ENCODE results near the gene STPG1.

STPG1 gene

GRCh38 chr1:24319312-24319863 is 94.2 kb downstream of the STPG1 start, which contains the start of gene GRHL3:
TSS of gene GRHL3 (plus strand) at chr1:24319357. CDS start at chr1:24319552, 195 bp downstream.
- peak; percentile 89 for DNase-seq (ENCODE audit: low spot score)
- Histone ChIP-seq H3K9me3 (ENCODE audit: severe bottlenecking) (no peaks in the 10 kb centered on the region), H3K27me3 (ENCODE audit: insufficient read depth, poor library complexity, severe bottlenecking) (no peaks in the 10 kb centered on the region), H3K4me3 (ENCODE audit: severe bottlenecking) (peak within 1 kb of the TSS; percentile 24), H3K4me1 (ENCODE audit: insufficient read depth, poor library complexity, severe bottlenecking) (peaks cover 69% of the 10 kb centered on the region), H3K27ac (ENCODE audit: poor library complexity, severe bottlenecking) (peak within 1 kb of the TSS; percentile 89), H3K36me3 (ENCODE audit: low read depth) (no peaks in the 10 kb centered on the region)
- peak; percentile 59 for ATAC-seq (ENCODE audit: low read depth)
- no peak for TF ChIP-seq CTCF (IDR thresholded peaks at IDR 0.05; ENCODE audit: poor library complexity, severe bottlenecking)

GRCh38 chr1:24318615-24319311 is 94.8 kb downstream of the STPG1 start:
- Histone ChIP-seq H3K36me3 (ENCODE audit: low read depth) (no peaks in the 10 kb centered on the region), H3K9me3 (ENCODE audit: severe bottlenecking) (no peaks in the 10 kb centered on the region), H3K27me3 (ENCODE audit: insufficient read depth, poor library complexity, severe bottlenecking) (no peaks in the 10 kb centered on the region), H3K4me1 (ENCODE audit: insufficient read depth, poor library complexity, severe bottlenecking) (peaks cover 69% of the 10 kb centered on the region), H3K4me3 (ENCODE audit: severe bottlenecking) (peak overlapping the region; percentile 24), H3K27ac (ENCODE audit: poor library complexity, severe bottlenecking) (peak overlapping the region; percentile 89)
- DNase-seq (ENCODE audit: low spot score) (no peak), ATAC-seq (ENCODE audit: low read depth) (no peak)
- no peak for TF ChIP-seq CTCF (IDR thresholded peaks at IDR 0.05; ENCODE audit: poor library complexity, severe bottlenecking)

GRCh38 chr1:24317956-24318614 is 95.5 kb downstream of the STPG1 start:
- Histone ChIP-seq H3K4me1 (ENCODE audit: insufficient read depth, poor library complexity, severe bottlenecking) (peaks cover 62% of the 10 kb centered on the region), H3K9me3 (ENCODE audit: severe bottlenecking) (no peaks in the 10 kb centered on the region), H3K36me3 (ENCODE audit: low read depth) (no peaks in the 10 kb centered on the region), H3K4me3 (ENCODE audit: severe bottlenecking) (no peak overlapping the region), H3K27ac (ENCODE audit: poor library complexity, severe bottlenecking) (peak overlapping the region; percentile 89), H3K27me3 (ENCODE audit: insufficient read depth, poor library complexity, severe bottlenecking) (no peaks in the 10 kb centered on the region)
- no peak for DNase-seq (ENCODE audit: low spot score)
- no peak for TF ChIP-seq CTCF (IDR thresholded peaks at IDR 0.05; ENCODE audit: poor library complexity, severe bottlenecking)
- no peak for ATAC-seq (ENCODE audit: low read depth)

- Histone ChIP-seq H3K27ac (ENCODE audit: poor library complexity, severe bottlenecking) (peak overlapping the region; percentile 89), H3K4me1 (ENCODE audit: insufficient read depth, poor library complexity, severe bottlenecking) (peaks cover 54% of the 10 kb centered on the region), H3K27me3 (ENCODE audit: insufficient read depth, poor library complexity, severe bottlenecking) (no peaks in the 10 kb centered on the region), H3K9me3 (ENCODE audit: severe bottlenecking) (no peaks in the 10 kb centered on the region), H3K4me3 (ENCODE audit: severe bottlenecking) (no peak overlapping the region), H3K36me3 (ENCODE audit: low read depth) (no peaks in the 10 kb centered on the region)
- peak; percentile 52 for TF ChIP-seq CTCF (IDR thresholded peaks at IDR 0.05; ENCODE audit: poor library complexity, severe bottlenecking)
- DNase-seq (ENCODE audit: low spot score) (peak; percentile 97), ATAC-seq (ENCODE audit: low read depth) (peak; percentile 79)
These were observed 96.5 kb downstream of the STPG1 start for GRCh38 chr1:24317081-24317480.

Data from RWPE2 (cell line).